GM18526 (cell line): ENCODE data around the gene CYP2W1.

ENCODE experiments used
- POLR2A ChIP-seq: IDR thresholded peaks from 3 replicates; pipeline ENCODE4 v1.6.1; 2011; ENCODE audit not compliant: insufficient read length; ENCODE audit errors: extremely low read depth

The CYP2W1 gene

DNA sequence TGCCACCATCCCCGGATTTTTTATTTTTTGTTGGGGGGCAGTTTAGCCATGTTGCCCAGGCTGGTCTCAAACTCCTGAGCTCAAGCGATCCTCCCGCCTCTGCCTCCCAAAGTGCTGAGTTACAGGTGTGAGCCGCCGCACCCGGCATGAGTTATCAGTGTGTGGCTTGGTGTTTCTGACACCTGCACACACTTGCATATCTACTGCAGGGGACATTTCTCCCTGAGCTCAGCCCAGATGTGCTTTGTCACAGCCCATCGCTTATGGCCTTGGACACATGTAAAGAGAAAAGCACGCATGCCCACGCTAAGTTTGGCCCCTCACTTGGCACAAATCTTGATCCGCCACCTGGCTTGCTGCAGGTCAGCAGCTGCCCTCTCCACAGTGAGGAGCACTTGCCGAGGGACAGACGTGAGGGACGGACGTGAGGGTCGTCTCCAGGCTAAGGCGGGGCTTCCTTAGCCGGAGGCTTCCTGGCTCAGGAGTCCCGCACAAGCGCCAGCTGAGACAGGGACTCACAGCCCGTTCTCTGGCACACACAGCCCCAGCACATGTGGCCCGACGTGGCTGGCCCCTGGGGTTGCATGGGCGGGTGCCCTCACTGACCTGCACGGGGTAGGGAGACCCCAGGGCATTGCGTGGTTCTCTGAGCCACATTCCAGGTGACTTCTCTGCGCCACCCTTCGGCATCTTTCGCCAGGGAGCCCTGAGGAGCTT is 11.8 kb downstream of the CYP2W1 start:
- no peak for TF ChIP-seq POLR2A

DNA sequence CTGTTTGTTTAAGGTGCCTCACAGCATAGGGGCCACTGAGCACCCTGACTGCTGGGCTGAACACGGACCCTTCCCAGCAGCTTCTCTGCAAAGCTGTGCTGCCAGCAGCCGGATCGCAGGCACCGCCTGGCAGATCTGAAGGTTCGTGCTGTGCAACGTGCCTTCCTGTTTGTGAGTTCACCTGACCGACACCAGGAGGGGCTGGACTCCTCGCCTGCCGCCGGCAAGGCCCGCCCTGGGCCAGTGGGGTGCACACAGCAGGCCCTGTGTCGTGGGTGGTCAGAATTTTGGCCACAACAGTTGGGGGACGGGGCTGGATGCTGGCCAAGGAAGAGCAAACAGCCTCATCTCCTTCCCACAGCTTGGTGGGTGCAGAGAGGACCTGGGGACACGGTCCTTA is 12.6 kb downstream of the CYP2W1 start:
- TF ChIP-seq POLR2A, result no peak

DNA sequence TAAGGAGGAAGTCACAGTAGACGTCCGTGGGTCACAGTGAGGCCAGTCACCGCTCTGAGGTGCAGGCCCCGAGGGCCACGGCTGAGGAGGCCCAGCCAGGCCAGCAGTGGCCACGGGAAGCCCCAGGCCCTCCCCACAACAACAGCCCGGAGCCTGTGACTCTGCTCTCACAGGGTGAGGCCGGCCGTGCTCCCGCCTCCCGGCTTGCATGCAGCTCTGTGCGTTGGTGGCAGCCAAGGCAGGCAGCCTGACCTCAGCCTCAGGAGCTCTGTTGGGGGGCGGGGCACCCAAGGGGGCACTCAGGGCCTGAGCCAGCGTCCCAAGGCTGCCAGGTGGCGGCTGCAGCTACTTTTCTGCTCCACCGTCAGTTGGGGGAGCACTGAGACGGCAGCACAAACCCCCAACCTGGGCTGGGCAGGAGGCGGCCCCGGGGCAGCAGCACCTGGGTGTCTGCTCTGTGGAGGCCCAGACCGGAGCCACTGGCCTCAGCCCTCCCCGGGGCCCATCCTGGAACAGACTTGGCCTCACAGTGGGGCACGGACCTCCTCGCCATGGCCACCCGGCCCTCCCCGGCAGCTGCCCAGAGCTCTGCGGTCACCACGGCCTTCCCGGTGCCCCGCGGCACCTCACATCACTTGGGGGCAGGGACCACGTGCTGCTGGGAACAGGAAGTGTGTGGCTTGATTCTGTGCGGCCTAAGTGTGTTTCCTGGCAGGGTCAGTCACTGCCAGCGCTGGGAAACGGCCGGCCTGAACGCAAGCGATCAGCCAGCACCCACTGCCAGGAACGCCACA is 13.3 kb downstream of the CYP2W1 start:
- no peak for TF ChIP-seq POLR2A

DNA sequence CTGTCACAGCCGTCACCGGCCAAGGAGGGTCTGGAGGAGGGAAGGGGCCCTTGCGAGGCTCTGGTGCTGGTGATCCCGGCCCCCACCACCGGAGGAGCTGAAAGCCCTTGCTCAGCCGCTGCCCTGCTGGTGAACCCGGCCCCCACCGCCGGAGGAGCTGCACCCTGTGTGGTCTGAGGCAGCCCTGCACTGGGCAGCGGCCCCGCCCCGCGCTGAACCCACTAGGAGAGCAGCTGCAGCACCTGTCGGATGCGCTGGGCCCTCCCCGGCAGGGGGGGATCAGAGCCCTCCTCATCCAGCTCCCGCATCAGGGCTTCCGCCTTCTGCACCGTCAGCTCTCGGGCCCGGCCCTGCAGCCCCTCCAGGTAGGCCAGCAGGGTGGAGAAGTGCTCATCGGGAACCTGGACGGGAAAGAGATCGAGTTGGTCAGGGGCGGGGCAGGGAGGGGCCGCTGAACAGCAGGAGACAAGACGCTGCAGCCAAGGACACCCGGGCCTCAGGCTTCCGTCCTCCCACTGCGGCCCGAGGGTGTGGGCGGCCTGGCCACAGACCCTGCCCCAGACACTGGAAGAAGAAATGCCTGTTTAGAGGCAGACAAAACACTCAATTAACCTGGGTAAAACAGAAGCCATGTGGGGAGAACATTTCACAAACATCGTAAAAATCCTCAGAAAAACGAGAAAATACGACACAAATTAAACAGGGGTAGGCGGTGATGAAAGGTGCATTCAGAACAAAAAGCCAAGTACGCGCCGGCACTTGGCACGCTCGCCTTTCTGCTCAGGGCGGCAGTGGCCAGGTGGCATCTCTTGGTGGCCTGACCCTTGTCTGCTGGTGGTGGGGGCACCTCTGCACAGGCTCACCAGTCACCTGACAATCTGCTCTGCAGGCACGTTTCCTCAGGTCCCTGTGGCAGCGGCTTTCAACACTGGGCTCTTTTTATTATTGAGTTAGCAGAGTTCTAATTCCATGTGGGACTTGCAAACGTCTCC is 14.7 kb downstream of the CYP2W1 start:
- TF ChIP-seq POLR2A, result no peak

DNA sequence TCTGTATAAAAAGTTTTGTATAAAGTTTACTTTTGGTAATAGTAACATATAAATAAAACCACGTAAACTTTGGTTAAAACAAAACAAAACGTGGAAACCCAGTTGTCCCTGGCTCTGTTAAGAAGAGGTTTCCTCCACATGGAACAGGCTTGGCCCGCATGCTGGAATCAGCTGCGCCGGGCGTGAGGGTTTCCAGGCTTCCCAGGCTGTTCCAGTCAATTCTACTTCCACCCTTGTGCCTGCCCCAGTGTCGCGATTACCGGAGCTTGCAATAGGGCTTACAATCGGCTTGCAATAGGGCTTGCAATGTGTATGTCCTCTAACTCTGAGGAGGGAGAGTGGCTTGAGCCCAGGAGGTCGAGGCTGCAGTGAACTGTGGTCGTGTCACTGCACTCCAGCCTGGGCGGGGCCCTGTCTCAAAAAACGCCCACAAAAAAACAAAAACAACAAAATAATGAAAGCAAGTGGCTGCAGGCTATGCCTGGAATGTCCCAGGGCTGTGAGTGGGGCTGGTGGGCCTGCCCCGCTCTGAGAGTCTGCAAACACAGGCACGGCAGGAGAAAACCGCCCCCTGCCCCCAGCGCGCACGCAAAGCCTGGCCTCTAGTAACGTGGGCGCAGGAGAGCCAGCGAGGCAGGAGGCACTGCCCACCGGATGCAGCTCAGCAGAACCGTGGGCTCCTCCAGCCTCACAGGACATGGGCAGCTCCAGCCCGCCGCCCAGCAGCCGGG is 16.3 kb downstream of the CYP2W1 start:
- TF ChIP-seq POLR2A, result no peak

DNA sequence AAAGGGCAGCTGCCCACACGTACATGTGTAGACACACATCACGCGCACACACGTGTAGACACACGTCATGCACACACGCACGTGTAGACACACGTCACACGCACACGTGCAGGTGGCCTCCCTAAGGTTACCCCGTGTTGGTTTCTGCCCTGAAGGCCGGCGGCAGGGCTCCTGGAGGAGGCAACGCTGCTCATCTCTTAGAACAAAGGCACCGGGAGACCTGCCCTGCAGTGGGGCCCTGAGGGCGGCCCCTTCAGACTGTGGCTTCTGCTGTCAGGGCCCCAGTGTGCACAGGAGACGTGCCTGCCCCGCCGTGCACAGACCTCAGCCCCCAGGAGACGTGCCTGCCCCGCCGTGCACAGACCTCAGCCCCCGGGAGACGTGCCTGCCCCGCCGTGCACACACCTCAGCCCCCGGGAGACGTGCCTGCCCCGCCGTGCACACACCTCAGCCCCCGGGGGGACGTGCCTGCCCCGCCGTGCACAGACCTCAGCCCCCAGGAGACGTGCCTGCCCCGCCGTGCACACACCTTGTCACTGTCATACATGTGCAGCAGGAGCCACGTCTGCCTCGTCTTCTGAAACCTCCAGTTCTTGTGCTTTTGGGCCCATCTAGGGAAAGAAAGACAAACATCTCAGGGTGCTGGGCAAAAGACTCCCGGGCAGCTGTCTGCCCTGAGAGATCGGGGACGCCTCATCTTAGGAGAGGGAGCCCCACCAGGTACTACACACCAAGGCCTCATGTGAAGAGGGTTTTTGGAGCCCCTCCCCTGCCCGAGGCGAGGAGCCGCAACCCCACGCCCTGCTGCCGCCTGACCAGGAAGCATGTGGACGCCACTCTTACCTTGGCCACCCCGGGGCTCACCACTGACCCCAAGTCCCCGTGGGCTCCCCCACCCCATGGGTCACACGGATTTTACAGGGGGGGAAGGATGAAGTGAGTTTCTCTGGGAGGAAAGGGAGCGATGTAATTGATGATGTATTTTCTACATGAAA is 17.3 kb downstream of the CYP2W1 start:
- no peak for TF ChIP-seq POLR2A

DNA sequence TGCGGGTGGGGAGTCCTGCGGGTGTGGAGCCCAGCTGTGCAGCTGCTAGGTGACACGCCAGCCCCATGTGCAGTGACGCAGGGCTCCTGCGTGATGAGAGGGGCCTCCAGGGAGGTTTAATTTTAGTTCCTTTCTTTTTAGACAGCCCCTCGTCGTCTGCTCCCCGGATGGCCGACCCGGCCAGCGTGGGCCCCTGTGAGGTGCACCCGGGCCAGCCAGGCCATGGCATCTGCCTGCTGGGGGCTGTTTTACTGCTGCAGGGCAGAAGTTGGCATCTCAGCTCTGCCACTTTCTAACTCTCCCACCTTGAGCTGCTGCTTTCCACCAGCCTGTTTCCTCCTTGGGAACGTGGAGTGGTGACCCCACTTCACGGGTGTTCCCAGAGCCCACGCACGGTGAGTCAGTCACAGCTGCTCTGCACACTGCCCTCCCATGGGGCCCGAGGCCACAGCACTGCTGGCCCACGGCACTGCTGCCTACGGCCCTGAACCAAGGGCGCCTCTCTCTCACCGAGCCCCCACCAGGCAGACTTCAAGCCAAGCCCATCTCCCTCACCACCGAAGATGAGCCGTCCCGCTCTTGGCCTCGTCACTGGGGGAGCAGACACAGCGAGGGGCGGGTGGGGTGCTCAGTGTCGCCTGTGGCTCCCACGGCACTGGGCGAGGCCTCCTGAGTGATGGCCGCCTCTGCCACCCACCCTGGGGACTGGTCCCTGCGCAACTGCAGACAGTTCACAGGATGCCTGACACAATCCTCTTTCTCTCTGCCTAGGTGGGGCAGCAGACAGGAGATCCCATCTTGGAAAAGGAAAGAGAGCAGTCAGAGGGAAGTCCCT is 21.3 kb downstream of the CYP2W1 start:
- no peak for TF ChIP-seq POLR2A

DNA sequence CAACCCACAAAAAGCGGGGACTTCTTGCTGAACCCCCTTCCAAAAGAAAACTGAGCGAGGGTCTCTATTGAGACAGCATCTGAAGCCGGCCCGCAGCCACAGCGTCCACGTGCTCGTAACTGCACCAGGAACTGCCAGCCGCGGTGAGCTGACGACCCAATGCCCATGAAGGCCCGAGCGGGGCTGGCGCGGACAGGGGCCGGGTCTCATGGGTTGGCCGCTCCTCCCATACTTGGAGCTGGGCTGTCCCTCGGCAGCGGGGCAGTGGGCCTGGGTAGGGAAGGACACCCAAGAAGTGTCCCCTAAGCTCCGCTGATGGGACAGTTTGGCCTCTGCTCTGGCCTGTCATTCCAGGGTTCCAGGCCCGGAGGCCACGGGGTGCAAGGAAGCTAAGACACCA is 22.3 kb downstream of the CYP2W1 start:
- TF ChIP-seq POLR2A, result no peak

DNA sequence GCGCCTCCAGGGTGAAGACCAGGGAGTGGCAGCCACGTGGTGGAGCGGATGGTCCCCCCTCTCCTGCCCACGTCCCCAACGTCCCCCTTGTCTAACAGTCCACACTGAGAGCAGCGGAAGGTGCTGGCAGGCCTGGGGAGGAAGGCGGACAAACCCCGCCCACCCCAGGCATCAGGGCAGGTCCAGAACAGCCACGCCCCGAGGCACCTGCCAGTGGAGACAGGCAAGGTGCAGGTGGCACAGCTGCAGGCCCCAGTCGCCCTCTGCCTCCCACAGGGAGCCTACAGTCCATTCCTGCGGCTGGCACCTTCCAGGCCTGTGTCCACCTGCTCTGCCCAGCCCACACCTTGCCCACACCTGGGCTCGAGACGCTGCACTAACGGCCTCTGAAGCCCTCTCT is 24.9 kb downstream of the CYP2W1 start:
- TF ChIP-seq POLR2A, result no peak

DNA sequence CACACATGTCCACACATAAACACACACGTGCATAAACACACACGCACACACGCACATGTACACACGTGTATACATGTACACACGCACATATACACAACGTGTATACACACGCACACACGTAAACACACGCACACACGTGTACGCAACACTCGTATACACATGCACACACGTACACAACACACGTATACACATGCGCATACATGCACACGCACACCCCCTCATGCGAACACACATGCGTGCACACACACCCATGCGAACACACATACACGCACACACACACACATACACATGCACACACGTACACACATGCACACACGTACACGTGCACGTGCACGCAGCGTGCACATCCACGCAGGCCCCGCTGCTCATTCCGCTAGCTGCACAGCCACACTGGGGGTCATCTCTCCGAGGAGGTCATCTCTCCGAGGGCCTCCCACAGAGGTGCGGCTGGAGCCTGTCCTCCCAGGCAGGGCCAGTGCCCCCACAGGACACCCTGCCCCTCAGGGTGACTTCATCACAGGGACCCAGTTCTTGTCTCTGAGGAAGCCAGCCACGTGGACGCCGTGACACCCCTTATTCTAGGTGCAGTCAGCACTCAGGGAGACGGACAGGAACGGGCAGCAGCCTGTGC is 25.9 kb downstream of the CYP2W1 start:
- TF ChIP-seq POLR2A, result no peak

DNA sequence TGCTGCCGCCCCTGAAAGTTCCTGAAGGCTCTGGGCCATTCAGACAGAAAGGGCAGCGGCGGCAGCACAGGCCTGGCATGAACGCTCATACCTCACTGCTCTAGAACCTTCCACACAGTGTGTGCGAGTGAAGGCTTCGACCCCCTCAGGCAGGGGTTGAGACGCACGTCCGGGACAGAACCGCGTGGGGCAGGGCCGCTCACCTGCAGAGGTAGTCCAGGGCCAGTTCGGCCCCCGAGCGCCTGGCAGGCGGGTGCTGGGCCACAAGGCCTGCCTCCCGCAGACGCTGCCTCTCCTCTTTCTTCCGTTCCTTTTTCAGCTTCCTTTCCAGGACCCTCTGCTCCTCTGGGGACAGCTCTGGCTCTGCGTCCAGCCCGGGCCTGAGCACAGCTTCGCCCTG is 26.8 kb downstream of the CYP2W1 start:
- no peak for TF ChIP-seq POLR2A

DNA sequence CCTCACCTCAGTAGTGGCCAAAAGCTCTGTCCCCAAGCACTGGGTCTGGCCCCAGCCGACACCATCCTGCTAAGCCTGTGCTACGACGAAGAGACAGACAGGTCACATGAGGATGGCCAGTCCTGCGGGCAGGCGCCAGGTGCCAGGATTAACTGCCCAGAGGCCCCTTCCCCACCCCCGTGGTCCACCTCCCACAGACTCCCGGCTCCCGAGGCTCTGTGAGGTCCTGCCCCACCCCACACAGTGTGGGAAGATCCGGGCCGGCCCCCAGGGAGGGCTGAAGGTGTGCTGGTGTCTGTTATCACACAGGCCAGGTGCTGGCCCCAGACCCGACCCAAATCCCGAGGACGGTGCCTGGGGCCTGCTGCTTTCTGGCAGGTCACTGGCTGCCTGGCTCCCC is 27.2 kb downstream of the CYP2W1 start:
- TF ChIP-seq POLR2A, result no peak
